OCI-LY1 (cell line): ENCODE measurements around the gene ACP5.
A peak's percentile ranks its signal among the peaks of the same experiment; 100 is the strongest.

Experiments used
- H2AFZ ChIP-seq: fragments of 200-600 bp; sonication (generic), shearing (Covaris generic); 2 replicates; pipeline ENCODE4 v1.6.0; 2014; ENCODE audit warnings: antibody characterized with exemption, mild to moderate bottlenecking, low read length
- H3F3A ChIP-seq: fragments of 200-600 bp; sonication (generic), shearing (Covaris generic); 2 replicates; pipeline ENCODE4 v1.6.0; 2014; ENCODE audit warnings: mild to moderate bottlenecking, antibody characterized with exemption, low read length, moderate library complexity; ENCODE audit not compliant: insufficient read depth
- H3K27ac ChIP-seq: fragments of 200-600 bp; sonication (generic); 2 replicates; pipeline ENCODE4 v1.5.1; 2014; ENCODE audit warnings: low read length, mixed run types, mild to moderate bottlenecking, low read depth; ENCODE audit not compliant: poor library complexity, severe bottlenecking
- H3K27me3 ChIP-seq: fragments of 200-600 bp; sonication (generic); 2 replicates; pipeline ENCODE4 v1.6.0; 2014; ENCODE audit warnings: antibody characterized with exemption, mild to moderate bottlenecking, low read length, moderate library complexity; ENCODE audit not compliant: insufficient read depth
- H3K36me3 ChIP-seq: fragments of 200-600 bp; sonication (generic); 2 replicates; pipeline ENCODE4 v1.6.1; 2014; ENCODE audit warnings: mild to moderate bottlenecking, antibody characterized with exemption, low read length, moderate library complexity, mixed read lengths; ENCODE audit not compliant: insufficient read depth
- H3K4me1 ChIP-seq: fragments of 200-600 bp; sonication (generic); 2 replicates; pipeline ENCODE4 v1.5.1; 2014; ENCODE audit warnings: mild to moderate bottlenecking, low read length, moderate library complexity; ENCODE audit not compliant: insufficient read depth, severe bottlenecking
- H3K4me2 ChIP-seq: fragments of 200-600 bp; sonication (generic), shearing (Covaris generic); 2 replicates; pipeline ENCODE4 v1.6.1; 2014; ENCODE audit warnings: low read length
- H3K4me3 ChIP-seq: fragments of 200-600 bp; sonication (generic); 2 replicates; pipeline ENCODE4 v1.5.1; 2014; ENCODE audit warnings: low read length, low read depth, mild to moderate bottlenecking, mixed read lengths; ENCODE audit not compliant: poor library complexity, severe bottlenecking
- H3K79me2 ChIP-seq: fragments of 200-600 bp; shearing (Covaris generic); 2 replicates; pipeline ENCODE4 v1.6.1; 2016; ENCODE audit warnings: mixed run types, low read length, mixed read lengths; ENCODE audit not compliant: insufficient read depth
- H3K9ac ChIP-seq: fragments of 200-600 bp; sonication (generic), shearing (Covaris generic); 2 replicates; pipeline ENCODE4 v1.6.1; 2014; ENCODE audit warnings: mild to moderate bottlenecking, low read length, mixed read lengths
- H3K9me2 ChIP-seq: fragments of 200-600 bp; sonication (generic), shearing (Covaris generic); 2 replicates; pipeline ENCODE4 v1.6.1; 2014; ENCODE audit warnings: low read depth, mild to moderate bottlenecking, low read length, mixed read lengths
- H3K9me3 ChIP-seq: fragments of 200-600 bp; shearing (Covaris generic); 2 replicates; pipeline ENCODE4 v1.6.1; 2014; ENCODE audit warnings: low read length, mixed read lengths
- H4K20me1 ChIP-seq: fragments of 200-600 bp; sonication (generic), shearing (Covaris generic); 2 replicates; pipeline ENCODE4 v1.6.0; 2016; ENCODE audit warnings: mild to moderate bottlenecking, low read length; ENCODE audit not compliant: insufficient read depth
- EZH2 ChIP-seq: fragments of 200-600 bp; sonication (generic), shearing (Covaris generic); IDR thresholded peaks from 2 replicates; pipeline ENCODE4 v1.8.0; 2017; ENCODE audit warnings: borderline replicate concordance, mixed run types, mild to moderate bottlenecking, antibody characterized with exemption, low read length, moderate library complexity, mixed read lengths
- TF ChIP-seq, protein P1 (sequence below): fragments of 200-600 bp; sonication (generic), shearing (Covaris generic); IDR thresholded peaks from 2 replicates; pipeline ENCODE4 v1.5.1; 2017; ENCODE audit warnings: mild to moderate bottlenecking, antibody characterized with exemption, low read length, moderate library complexity, mixed read lengths

ACP5 gene

DNA sequence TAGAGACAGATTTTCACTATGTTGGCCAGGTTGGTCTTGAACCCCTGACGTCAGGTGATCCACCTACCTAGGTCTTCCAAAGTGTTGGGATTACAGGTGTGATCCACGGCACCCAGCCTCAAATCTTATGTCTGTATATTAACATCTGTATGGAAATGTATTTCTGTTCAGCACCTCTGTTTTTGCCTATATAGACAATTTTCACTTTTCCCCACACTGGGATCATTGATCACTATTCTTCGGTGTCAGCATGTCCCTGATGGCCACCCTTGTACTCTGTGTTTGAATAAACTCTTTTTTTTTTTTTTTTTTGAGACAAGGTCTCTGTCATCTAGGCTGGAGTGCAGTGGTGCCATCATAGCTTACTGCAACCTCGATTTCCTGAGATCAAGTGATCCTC, 16.6 kb upstream of the ACP5 start:
- TF ChIP-seq, protein P1, sequence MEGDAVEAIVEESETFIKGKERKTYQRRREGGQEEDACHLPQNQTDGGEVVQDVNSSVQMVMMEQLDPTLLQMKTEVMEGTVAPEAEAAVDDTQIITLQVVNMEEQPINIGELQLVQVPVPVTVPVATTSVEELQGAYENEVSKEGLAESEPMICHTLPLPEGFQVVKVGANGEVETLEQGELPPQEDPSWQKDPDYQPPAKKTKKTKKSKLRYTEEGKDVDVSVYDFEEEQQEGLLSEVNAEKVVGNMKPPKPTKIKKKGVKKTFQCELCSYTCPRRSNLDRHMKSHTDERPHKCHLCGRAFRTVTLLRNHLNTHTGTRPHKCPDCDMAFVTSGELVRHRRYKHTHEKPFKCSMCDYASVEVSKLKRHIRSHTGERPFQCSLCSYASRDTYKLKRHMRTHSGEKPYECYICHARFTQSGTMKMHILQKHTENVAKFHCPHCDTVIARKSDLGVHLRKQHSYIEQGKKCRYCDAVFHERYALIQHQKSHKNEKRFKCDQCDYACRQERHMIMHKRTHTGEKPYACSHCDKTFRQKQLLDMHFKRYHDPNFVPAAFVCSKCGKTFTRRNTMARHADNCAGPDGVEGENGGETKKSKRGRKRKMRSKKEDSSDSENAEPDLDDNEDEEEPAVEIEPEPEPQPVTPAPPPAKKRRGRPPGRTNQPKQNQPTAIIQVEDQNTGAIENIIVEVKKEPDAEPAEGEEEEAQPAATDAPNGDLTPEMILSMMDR, result no peak
- TF ChIP-seq EZH2, result no peak
- no peaks in the 10 kb centered on the region for H4K20me1 ChIP-seq
- H3K9me3 ChIP-seq, result no peaks in the 10 kb centered on the region
- no peak overlapping the region for H3K27ac ChIP-seq
- H3K9ac ChIP-seq, result no peak overlapping the region
- no peak overlapping the region for H3K4me3 ChIP-seq
- H3K4me2 ChIP-seq, result no peak overlapping the region
- 0 out of 2 replicates have a peak, but pooled peaks cover 3% of the 10 kb centered on the region for H3K36me3 ChIP-seq
- H3K27me3 ChIP-seq, result peaks cover 7% of the 10 kb centered on the region; the same call in 1 of the 2 replicates
- H2AFZ ChIP-seq, result no peak overlapping the region
- peaks cover 15% of the 10 kb centered on the region for H3K4me1 ChIP-seq
- H3K79me2 ChIP-seq, result 0 out of 2 replicates have a peak, but pooled peaks cover 3% of the 10 kb centered on the region
- H3K9me2 ChIP-seq, result no peaks in the 10 kb centered on the region
- no peaks in the 10 kb centered on the region for H3F3A ChIP-seq

DNA sequence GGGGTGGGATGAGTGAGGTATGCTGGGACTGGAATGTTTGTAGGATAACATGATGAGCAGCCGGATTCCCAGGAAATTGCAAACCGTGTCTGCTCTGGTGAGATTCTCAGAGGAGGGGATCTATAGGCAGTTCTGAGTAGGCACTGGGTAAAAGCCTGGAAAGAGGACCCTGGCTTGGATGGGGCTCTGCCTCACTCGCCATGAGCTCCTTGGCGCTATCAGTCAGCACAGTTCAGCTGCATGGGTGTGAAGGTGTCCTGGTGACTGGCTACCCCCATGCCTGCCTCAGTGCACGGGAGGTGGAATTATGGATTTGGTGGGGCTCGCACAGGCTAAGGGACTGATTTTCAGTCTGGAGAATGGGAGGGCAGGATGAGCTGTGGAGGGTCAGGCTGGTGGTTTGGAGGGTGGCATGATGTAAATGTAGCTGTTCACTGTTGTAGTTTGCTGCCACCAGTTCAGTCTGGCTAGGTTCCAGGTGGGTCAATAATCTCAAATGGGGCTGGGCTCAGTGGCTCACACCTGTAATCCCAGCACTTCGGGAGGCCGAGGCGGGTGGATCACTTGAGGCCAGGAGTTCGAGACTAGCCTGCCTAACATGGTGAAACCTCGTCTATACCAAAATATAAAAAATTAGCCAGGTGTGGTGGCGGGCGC, 10.7 kb upstream of the ACP5 start:
- H2AFZ ChIP-seq, result no peak overlapping the region
- no peaks in the 10 kb centered on the region for H3K9me2 ChIP-seq
- H4K20me1 ChIP-seq, result no peaks in the 10 kb centered on the region
- peaks cover 8% of the 10 kb centered on the region; the same call in 1 of the 2 replicates for H3K27me3 ChIP-seq
- peaks cover 16% of the 10 kb centered on the region for H3K4me1 ChIP-seq
- H3F3A ChIP-seq, result no peaks in the 10 kb centered on the region
- H3K27ac ChIP-seq, result no peak overlapping the region
- no peaks in the 10 kb centered on the region for H3K79me2 ChIP-seq
- no peak for TF ChIP-seq EZH2
- TF ChIP-seq, protein P1, result peak; percentile 3; the same call in 1 of the 2 replicates
- H3K36me3 ChIP-seq, result no peaks in the 10 kb centered on the region
- H3K9me3 ChIP-seq, result no peaks in the 10 kb centered on the region
- no peak overlapping the region for H3K9ac ChIP-seq
- no peak overlapping the region for H3K4me3 ChIP-seq
- peak overlapping the region; percentile 37; the same call in 1 of the 2 replicates for H3K4me2 ChIP-seq

DNA sequence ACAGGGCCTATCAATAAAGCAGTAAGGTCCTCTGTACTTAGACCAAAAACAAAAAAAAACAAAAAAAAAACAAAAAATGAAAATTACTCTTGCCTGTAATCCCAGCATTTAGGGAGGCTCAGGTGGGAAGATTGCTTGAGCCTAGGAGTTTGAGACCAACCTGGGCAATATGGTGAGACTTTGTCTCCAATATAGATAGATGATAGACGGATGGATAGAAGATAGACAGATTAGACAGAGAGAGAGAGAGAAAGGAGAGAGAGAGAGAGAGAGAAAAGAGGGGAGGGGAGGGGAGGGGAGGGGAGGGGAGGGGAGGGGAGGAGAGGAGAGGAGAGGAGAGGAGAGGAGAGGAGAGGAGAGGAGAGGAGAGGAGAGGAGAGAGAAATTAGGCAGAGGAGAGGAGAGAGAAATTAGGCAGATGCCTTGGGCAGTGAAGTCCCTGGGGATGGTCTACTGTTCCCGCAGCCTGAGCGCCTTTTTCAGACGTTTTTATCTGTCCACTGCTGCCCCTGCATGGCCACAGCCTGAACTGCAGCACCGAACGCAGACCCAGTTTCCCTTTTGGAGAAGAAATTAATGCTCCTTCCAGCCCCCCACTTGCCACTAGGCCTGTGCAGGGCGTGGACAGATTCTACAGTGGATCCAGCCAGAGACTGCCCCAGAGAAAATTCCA, 10.0 kb upstream of the ACP5 start:
- Histone ChIP-seq H2AFZ (no peak overlapping the region), H3K79me2 (no peaks in the 10 kb centered on the region), H3K9me3 (no peaks in the 10 kb centered on the region), H3K9ac (no peak overlapping the region), H3K27ac (no peak overlapping the region), H3F3A (no peaks in the 10 kb centered on the region), H3K4me3 (no peak overlapping the region), H3K36me3 (no peaks in the 10 kb centered on the region), H3K27me3 (peaks cover 8% of the 10 kb centered on the region; the same call in 1 of the 2 replicates), H3K4me1 (peaks cover 16% of the 10 kb centered on the region), H3K4me2 (peak overlapping the region; percentile 37; the same call in 1 of the 2 replicates), H3K9me2 (no peaks in the 10 kb centered on the region), H4K20me1 (no peaks in the 10 kb centered on the region)
- TF ChIP-seq EZH2, result no peak
- TF ChIP-seq, protein P1, result peak; percentile 93
